Left cardiac atrium (tissue), 4 donors: ENCODE results near the gene PAN2. TPM values are rescaled to one million over a fixed set of nuclear protein-coding genes. Genes with fewer than 3 reads are reported as not detected.
"Not testable (repeated sequence)": the region's sequence is repeated elsewhere in the genome, so short reads cannot be mapped to it uniquely, and the experiment has no call there.

Source experiments
- ATAC-seq, 2 donors: fragments of 200-7000 bp; cut with Tn5 transposase; one replicate each; pipeline ENCODE4 v1.9.1; 2020; ENCODE audit warnings: mild to moderate bottlenecking in 2 of 2, moderate library complexity in 2 of 2
- DNase-seq: peaks from one replicate; pipeline ENCODE4 v3.0.0-alpha.2; 2020
- intact Hi-C, 2 donors: fragments of 100-400 bp; cut with DNase I; formaldehyde crosslinking; loops; one replicate each; pipeline versions ENCODE4 v1.14.1 to v1.15.1; 2022 to 2023
- total RNA-seq, 2 donors: library from RNA; stranded (reverse); fragmentation: NEBNext Ultra II Directional; extraction: Animal tissue kit (Norgen Biotek cat#: 25700); gene quantifications; one replicate each; pipeline ENCODE4 v1.2.1, GENCODE V29; 2021
- donor health status: DM: no; HTN: yes; CAD: no.
- donor health status: DM: no; HTN: yes; CAD: no; lungs with severe emphysema.
- donor health status: DM: yes; HTN: yes; CAD: no.
- donor health status: Dilated cardiomyopathy.

Gene PAN2
- total RNA-seq, 2 donors from 2014 or later = 38.5 to 39.4 TPM

DNA sequence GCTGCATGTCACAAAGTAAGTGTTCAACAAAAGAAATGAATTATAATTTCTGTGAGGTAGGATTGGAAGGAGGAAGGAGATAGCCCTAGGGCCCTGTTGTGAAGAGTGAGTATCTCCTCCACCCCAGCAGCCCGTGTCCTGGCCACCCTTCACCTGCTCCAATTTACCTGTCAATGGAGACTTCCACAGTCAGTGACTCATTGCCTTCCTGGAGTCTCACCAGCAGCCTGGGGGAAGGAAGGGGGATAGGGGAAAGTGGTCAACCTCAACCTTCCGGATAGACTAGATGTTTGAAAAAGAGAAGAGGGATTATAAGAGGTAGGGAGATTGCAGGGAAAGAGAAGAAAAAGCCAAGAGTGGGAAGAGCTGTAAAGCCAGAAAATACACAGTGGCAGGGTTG lies 16.9 kb upstream of the PAN2 start:
- intact Hi-C loops = no loop called here
- no peak for DNase-seq
- no peak for ATAC-seq

DNA sequence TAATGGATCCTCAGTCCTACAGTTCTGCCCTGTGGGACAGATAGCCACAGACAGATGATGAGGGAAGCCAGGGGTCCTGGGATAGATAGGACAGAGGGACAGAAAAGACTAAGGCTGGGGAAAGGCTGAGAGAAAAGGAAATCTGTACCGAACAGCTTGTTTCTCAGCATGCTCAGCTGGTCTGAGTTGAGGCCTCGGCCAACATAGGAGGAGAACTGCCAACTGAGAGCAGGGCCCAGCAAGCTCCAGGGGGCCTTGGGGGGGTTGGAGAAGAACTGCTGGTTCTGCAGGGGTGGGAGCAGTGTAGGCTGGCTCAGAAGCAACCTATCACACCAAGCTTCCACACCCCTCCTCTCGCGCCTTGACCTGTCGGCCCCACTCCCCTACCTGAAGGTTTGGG lies 15.0 kb upstream of the PAN2 start:
- no peak for DNase-seq
- intact Hi-C loops = no loop called here
- ATAC-seq = no peak

DNA sequence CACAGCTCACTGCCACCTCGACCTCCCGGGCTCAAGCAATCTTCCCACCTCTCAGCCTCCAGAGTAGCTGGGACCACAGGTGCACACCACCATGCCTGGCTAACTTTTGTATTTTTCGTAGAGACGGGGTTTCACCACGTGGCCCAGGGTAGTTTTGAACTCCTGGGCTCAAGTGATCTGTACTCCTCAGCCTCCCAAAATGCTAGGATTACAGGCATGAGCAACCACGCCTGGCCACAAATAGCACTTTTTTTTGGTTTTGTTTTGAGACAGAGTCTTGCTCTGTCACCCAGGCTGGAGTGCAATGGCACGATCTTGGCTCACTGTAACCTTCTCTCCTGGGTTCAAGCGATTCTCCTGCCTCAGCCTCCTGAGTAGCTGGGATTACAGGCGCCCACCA lies 13.5 kb upstream of the PAN2 start:
- ATAC-seq, DNase-seq, intact Hi-C loops: not testable (repeated sequence)

DNA sequence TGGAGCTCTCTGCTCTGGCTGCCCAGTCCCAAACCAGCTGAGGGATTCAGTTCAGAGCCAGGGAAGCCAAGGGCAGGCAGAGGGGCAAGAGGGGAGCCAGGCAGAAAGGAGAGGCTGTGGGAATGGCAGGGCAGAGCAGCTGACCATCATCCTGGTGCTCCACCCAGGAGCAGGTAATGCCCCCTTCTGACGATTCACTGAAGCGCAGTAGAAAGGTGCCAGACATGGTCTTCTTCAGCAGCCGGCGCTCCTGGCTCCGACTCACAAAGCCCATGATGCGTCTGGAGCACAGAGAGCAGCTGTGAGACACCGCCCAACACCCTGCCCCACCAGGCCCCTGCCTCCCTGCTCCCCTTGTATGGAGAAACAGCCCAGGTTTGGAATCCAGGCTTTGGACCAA lies 12.9 kb upstream of the PAN2 start:
- DNase-seq (no peak), ATAC-seq (no peak)
- intact Hi-C loops = no loop called here

DNA sequence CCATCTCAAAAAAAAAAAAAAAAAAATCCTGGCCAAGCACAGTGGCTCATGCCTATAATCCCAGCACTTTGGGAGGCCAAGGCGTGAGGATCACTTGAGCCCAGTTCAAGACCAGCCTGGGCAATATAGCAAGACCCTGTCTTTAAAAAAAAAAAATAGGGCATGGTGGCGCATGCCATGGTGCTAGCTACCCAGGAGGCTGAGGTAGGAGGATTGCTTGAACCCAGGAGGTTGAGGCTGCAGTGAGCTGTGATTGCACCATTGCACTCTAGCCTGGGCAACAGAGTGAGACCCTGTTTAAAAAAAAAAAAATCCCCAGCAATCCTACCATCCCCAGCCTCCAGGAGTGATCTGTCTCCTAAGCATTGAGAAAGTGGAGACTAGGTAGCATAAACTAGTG lies 8.5 kb upstream of the PAN2 start:
- DNase-seq, intact Hi-C loops, ATAC-seq: not testable (repeated sequence)

DNA sequence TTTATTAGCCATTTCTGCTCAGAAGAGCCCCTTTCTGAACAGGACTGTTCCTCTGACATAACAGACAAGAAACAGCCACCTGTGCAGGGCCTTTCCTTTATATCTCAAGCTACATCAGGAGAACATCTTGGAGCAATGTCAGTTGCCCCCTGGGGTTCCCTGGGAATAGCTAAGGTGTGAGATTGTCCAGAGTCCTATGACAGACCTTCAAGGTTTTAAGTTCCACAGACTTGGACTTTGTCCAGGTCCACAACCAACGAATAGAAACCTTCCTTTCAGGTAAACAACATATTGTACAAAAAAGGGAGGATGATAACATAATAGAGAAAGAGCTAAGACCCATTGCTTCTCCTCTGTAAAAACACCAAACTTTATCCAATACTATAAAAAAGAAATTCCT lies 7.8 kb upstream of the PAN2 start:
- intact Hi-C loops = no loop called here
- ATAC-seq (no peak), DNase-seq (no peak)

DNA sequence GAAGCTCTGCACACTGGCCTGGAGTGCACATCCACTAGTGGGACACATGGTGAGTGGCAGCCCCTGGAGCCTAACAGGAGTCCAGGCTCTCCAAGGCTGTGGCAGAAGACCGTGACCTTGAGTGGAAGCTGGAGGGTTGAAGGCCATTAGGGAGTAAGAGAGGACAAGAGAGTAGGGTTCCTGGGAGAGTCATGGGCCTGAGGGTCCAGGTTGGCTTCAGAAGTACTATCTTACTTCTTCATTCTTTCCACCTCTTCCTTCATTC lies 5.3 kb upstream of the PAN2 start:
- intact Hi-C loops = loop anchor here in 1 of 2 donors (10.0 kb wide), 1 partner anchor 116 kb away; the partner anchor contains the start of gene MIP
- ATAC-seq = no peak

DNA sequence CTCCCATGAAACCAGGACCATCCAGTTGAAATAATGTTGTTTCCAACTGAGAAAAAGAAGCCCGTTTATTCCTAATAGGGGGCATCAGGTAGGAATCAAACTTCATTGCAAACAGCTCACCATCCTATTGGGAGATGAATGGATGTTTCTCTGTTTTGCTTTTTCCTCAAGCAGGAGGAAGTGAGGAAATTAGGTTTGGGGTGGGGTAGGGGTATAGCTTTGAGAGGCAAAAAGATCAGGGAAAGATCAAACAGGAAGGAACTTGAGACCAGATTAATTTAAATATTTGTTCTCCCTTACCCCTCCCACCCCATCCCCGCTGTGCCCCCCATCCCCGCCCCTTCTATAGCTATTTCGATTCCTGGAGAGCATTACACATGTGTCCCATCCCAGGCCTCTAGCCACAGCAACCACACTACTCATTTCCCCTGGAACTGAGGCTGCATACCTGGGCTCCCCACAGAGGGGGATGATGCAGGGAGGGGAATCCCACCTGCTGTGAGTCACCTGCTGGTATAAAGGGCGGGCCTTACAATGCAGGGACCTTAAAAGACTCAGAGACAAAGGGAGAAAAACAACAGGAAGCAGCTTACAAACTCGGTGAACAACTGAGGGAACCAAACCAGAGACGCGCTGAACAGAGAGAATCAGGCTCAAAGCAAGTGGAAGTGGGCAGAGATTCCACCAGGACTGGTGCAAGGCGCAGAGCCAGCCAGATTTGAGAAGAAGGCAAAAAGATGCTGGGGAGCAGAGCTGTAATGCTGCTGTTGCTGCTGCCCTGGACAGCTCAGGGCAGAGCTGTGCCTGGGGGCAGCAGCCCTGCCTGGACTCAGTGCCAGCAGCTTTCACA lies 4.7 kb upstream of the PAN2 start, which contains the start of gene IL23A:
TSS of gene IL23A (plus strand) at position 577 of the 850 bp plus-strand sequence. CDS start at position 738, 161 bp downstream.
- DNase-seq (no peak), ATAC-seq (no peak)
- intact Hi-C loops = loop anchor here in 1 of 2 donors (10.0 kb wide), 1 partner anchor 116 kb away; the partner anchor contains the start of gene MIP

More for the DNA sequence above, 5.3 kb upstream of the PAN2 start:
- DNase-seq = no peak

DNA sequence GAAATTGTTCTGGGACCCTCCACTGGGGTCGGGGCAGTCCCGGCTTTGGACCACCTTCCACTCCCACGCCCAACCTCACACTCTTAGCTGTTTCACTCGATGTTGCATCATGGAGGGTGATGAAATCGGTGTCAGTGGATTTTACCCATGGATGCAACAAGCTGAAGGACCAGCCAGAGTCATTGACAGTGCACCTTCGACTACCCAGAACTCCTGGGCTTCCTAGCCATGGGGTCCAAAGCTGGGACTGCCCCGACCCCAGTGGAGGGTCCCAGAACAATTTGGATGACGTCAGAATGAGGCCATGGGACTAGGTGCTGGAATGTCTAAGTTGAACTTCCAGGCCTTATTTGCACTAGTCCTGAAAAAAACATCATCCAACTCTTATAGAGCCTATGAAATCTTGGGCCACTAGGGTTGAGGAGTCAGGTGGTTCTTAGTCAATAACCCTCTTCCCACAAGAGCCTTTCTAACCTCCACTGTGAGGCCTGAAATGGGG lies 4.0 kb upstream of the PAN2 start:
- ATAC-seq = no peak

DNA sequence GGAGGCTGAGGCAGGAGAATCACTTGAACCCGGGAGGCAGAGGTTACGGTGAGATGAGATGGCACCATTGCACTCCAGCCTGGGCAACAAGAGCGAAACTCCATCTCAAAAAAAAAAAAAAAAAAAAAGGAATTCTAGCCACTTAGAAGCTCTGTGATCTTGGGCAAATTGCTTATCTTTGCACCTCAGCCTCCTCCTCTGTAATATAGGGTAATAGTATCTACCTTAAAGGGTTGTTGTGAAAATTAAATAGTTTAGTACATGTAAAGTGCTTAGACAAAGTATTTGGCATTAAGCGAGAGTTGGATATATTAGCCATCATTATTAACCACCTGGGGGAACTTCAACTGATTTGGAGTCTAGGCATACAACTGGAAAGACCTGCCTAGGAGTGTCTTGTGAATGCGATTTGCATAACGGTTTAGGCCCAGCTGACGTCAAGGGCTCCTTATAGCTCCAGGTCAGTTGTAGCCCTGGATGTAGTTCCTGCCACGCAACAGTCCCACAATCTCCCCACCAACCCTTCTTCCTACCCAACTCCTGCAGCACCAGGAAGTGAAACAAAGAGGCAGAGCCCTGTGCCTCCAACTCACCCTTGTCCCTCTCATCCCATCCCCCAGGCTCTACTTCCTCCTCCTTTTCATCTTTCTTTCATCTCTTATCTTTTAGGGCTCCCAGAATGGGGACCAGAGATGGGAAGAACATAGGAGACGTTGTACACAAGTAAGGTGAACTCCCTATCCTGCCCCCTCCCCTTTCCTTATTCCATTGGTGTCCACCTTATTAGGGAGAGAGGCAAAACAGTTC lies 2.8 kb upstream of the PAN2 start:
- intact Hi-C loops = loop anchor here in 1 of 2 donors (10.0 kb wide), 1 partner anchor 118 kb away; the partner anchor contains the start of gene MIP
- DNase-seq = no peak
- no peak for ATAC-seq

More for the DNA sequence above, 4.0 kb upstream of the PAN2 start:
- intact Hi-C loops = loop anchor here in 1 of 2 donors (10.0 kb wide), 1 partner anchor 117 kb away; the partner anchor contains the start of gene MIP
- DNase-seq = no peak

DNA sequence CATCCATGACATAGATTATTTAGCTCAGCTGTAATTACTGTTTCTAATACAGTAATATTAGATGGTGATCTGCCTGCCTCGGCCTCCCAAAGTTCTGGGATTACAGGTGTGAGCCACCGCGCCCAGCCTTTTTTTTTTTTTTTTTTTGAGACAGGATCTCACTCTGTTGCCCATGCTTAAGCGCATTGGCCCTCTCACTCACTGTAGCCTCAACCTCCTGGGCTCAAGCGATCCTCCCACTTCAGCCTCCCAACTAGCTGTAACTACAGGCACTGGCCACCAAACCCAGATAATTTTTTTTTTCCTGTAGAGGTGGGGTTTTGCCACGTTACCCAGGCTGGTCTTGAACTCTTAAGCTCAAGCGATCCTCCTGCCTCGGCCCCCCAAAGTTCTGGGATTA lies 1.7 kb upstream of the PAN2 start:
- DNase-seq, ATAC-seq: not testable (repeated sequence)
- intact Hi-C loops = loop anchor here in 1 of 2 donors (10.0 kb wide), 1 partner anchor 119 kb away; the partner anchor contains the start of gene MIP

DNA sequence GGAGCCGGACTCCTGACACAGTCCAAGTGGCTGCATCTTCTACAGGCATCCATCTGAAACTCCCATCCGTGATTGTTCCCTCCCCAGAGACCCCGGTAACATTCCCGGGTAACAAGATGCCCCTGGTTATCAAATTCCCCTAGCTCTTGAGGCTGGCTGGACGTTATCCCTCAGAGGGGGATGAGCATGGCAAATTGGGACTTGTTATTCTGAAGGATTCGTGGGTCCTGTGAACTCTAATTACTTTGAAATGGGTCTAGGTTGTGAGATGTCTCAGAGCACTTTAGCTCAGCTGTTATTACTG lies 642 bp upstream of the PAN2 start:
- intact Hi-C loops = loop anchor here in 1 of 2 donors (10.0 kb wide), 1 partner anchor 120 kb away; the partner anchor contains the start of gene MIP
- no peak for DNase-seq
- no peak for ATAC-seq

DNA sequence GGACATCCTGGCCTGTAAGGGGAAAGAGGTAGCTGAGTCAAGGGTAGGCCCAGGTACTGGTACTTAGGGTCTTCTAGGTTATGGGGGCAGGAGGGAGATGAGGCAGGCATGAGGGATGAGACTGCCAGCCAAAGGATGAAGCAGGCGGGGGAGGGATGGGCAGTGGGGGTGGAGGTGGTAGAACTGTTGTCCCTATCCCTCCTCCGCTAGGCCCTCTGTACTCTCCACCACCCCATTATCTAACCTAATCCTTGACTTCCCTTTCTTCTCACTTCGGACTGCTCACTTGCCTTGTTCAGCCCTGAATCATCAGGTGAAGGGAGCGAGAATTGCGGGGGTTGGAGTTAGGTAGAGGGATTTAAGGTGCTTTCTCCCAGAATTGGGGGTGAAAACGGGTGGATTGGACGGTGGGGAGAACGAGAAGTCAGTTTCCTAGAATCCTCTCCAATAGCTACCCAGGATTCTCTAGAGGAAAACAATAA lies 562 bp downstream of the PAN2 start:
- no peak for DNase-seq
- peak in 1 of 2 donors; percentile 29 for ATAC-seq
- intact Hi-C loops = loop anchor here in 1 of 2 donors (10.0 kb wide), 1 partner anchor 122 kb away; the partner anchor contains the start of gene MIP

DNA sequence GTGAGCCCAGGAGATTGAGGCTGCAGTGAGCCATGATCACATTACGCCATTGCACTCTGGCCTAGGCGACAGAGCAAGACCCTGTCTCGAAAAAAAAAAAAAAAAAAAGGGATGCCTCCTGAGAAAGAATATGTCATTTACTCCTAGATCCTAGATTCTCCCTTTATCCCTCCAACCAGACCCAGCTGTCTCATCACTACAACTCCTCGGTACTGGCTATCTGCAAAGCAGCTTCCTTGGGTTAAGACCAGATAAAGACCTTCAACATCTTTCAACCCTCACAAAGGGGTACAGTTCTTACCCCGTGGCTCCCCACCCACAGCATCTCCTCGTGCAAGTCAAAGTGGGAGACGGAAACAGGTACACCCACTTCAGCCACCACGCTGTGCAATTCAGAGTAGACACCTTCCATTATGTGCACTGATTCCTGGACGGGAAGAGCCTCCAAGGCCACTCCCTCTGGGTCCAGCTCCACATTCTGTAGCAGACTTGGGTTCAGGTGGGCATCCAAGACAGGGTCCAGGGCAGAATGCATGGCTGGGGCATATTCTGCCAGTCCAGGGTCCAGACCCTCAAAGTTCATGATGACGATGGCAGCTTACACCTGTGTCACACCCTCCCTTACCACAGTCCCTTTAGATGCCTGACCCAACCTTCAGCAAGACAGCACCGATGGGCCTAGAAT lies 1.1 kb downstream of the PAN2 start:
- DNase-seq = no peak
- no peak for ATAC-seq
- intact Hi-C loops = loop anchor here in 1 of 2 donors (10.0 kb wide), 1 partner anchor 122 kb away; the partner anchor contains the start of gene MIP

DNA sequence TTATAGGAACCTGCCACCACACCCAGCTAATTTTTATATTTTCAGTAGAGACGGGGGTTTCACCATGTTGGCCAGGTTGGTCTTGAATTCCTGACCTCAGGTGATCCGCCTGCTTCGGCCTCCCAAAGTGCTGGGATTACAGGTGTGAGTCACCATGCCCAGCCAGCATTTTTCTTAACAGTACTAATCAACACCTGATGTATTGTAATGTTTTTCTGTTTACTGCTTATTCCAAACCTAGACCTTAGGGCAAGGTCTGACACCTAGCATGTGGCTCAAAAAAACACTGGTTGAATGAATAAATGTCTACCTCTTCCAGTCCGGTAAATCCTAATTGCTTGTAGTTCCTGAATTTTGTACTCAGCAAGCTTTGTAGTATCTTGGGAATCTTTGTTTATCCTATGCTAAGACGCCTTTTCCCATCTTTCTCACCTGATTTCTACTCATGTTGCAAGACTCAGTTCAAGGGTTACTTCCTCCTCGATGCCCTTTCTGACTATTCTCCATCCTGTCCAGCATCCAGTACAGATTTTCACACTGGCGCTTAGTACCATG lies 2.8 kb downstream of the PAN2 start:
- ATAC-seq = no peak
- intact Hi-C loops = loop anchor here in 1 of 2 donors (10.0 kb wide), 1 partner anchor 124 kb away; the partner anchor contains the start of gene MIP

DNA sequence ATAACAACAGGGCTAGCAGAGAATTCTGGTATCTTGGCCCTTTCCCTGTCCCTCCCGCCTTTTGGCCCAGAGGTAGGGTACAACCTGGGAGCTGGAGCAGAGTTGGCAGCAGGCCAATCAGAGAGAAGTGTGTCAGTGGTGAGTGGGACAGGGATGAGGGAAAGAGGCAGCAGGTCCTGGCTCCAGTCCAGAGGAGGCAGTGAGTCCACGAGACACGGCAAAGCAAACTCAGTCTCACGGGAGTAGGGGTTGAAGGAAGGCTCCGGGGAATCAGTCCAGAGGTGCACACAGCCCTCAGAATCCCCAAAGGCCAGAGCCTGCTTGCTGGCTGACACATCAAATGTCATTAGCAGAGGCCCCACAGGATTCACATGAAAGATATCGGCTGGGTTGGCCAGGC lies 7.3 kb downstream of the PAN2 start:
- DNase-seq (no peak), ATAC-seq (peak in 1 of 2 donors; percentile 19)
- intact Hi-C loops = no loop called here

More for the DNA sequence above, 2.8 kb downstream of the PAN2 start:
- DNase-seq = no peak

DNA sequence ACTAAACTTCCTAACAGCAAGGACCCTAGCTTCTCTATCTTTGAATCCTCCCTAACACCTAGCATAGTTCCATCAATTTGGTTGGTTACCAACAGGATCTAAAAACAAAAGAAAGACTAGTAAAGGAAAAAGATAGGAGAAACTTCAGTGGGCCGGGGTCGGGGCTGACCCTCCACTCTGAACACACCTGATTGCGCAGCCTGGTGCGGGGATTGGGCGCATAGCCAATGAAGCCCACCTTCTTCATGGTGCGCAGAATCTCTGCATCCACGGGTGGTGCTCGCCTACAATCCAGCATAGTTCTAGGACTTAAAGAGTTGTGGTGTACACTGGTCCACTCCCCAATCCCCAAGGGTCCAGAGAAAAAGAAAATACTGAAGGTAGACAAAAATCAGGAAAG lies 7.7 kb downstream of the PAN2 start:
- intact Hi-C loops = no loop called here
- ATAC-seq (no peak), DNase-seq (no peak)

DNA sequence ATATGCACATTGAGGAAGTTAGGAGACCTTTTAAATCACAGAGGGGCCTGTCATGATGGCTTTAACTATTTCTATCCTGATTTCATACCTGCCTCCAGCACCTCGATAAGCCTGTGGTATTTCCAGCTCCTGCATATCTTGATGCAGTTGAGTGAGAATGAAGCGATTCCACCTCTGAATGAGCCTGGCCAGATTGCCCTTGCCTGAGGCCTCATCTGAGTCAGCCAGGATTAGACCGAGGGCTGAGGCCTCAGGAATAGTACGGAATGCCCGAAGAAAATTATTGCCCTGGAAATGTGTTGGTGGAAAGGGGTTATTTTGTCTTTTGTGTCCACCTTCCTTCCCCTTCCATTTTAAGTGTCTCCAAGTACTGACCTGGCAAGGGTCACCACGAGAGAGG lies 9.6 kb downstream of the PAN2 start:
- DNase-seq = no peak
- ATAC-seq = no peak
- intact Hi-C loops = no loop called here
